CD4-positive, alpha-beta T cell (primary cell): ENCODE measurements around the gene TMEM100. TPM values are rescaled to one million over a fixed set of nuclear protein-coding genes. Genes with fewer than 3 reads are reported as not detected.

Experiments used
- ATAC-seq: fragments of 200-7000 bp; cut with Tn5 transposase; one replicate; pipeline ENCODE4 v1.10.0; 2022; ENCODE audit warnings: mild to moderate bottlenecking; ENCODE audit not compliant: poor library complexity
- CTCF ChIA-PET: fragments of 350-600 bp; sonication (Branson Sonifier 250); formaldehyde crosslinking; loops from one replicate; lab custom pipeline; 2021; ENCODE audit warnings: antibody characterized with exemption, inconsistent platforms; lab: Charles Lee
- POLR2A ChIA-PET: fragments of 350-600 bp; sonication (Branson Sonifier 250); formaldehyde crosslinking; loops from one replicate; lab custom pipeline; 2021; ENCODE audit warnings: antibody characterized with exemption, inconsistent platforms; lab: Charles Lee
- DNase-seq, 14 experiments: peaks; one replicate each; pipeline ENCODE4 v3.0.0-alpha.2; 2013 to 2020; ENCODE audit warnings: mixed read lengths in 2 of 14
- H3K27ac ChIP-seq, 2 donors: one replicate each; pipeline versions ENCODE4 v1.5.1 to v1.7.0; 2013; ENCODE audit warnings: low read length in 2 of 2, low read depth in 1 of 2, mild to moderate bottlenecking in 1 of 2
- H3K27me3 ChIP-seq, 2 experiments: 1 replicate in 1 of 2; 2 replicates in 1 of 2; pipeline versions ENCODE4 v1.6.1 to v1.7.0; 2013; ENCODE audit warnings: low read length in 2 of 2, control low read depth in 1 of 2, mild to moderate bottlenecking in 1 of 2, moderate library complexity in 1 of 2; ENCODE audit not compliant: insufficient read depth in 2 of 2, control insufficient read depth in 1 of 2
- H3K36me3 ChIP-seq: one replicate; pipeline ENCODE4 v1.6.1; 2013; ENCODE audit warnings: low read length, control low read depth; ENCODE audit not compliant: insufficient read depth
- H3K4me1 ChIP-seq: one replicate; pipeline ENCODE4 v1.6.1; 2013; ENCODE audit warnings: low read length, control low read depth; ENCODE audit not compliant: insufficient read depth
- H3K4me3 ChIP-seq: one replicate; pipeline ENCODE4 v1.5.1; 2013; ENCODE audit warnings: mild to moderate bottlenecking, low read length, moderate library complexity
- H3K9me3 ChIP-seq, 2 experiments: 1 replicate in 1 of 2; 2 replicates in 1 of 2; pipeline versions ENCODE4 v1.6.1 to v1.7.0; 2013; ENCODE audit warnings: low read length in 2 of 2, mild to moderate bottlenecking in 2 of 2, control low read depth in 1 of 2, moderate library complexity in 1 of 2; ENCODE audit not compliant: control insufficient read depth in 1 of 2, insufficient read depth in 1 of 2
- H3K27ac Mint-ChIP-seq: one replicate; pipeline ENCODE4 v1.8.0; 2020; ENCODE audit warnings: mixed read lengths
- H3K27me3 Mint-ChIP-seq: one replicate; pipeline ENCODE4 v1.8.0; 2021; ENCODE audit warnings: mixed read lengths
- H3K36me3 Mint-ChIP-seq: one replicate; pipeline ENCODE4 v1.8.0; 2021; ENCODE audit warnings: low read depth, mixed read lengths
- H3K4me1 Mint-ChIP-seq: one replicate; pipeline ENCODE4 v1.8.0; 2021; ENCODE audit warnings: low read depth, mixed read lengths
- H3K4me3 Mint-ChIP-seq: one replicate; pipeline ENCODE4 v1.8.0; 2020; ENCODE audit warnings: mild to moderate bottlenecking, mixed read lengths
- H3K9me3 Mint-ChIP-seq: one replicate; pipeline ENCODE4 v1.8.0; 2020; ENCODE audit warnings: mixed read lengths
- intact Hi-C, 2 experiments: fragments of 100-400 bp; cut with DNase I in 1 of 2; cut with micrococcal nuclease in 1 of 2; formaldehyde crosslinking; loops; one replicate each; pipeline versions ENCODE4 v1.15.1 to v1.9.0; 2023 to 2025; cut with DNase I, micrococcal nuclease
- total RNA-seq, 174 experiments: library from RNA in 2 of 174; stranded (reverse) in 2 of 174; gene quantifications; one replicate each; pipeline ENCODE4 v1.2.3 and lab custom pipeline; 2021 to 2026
- TF ChIP-seq, protein P1 (sequence below): fragments of 200-600 bp; IDR thresholded peaks from one replicate; pipeline ENCODE4 v1.8.0; 2022; ENCODE audit warnings: antibody characterized with exemption, mild to moderate bottlenecking

The TMEM100 gene
- total RNA-seq, 2 experiments from 2014 or later = not detected

GRCh38 chr17:55746466-55746865, 23.8 kb upstream of the TMEM100 start:
- CTCF ChIA-PET = no interaction called here
- H3K36me3 ChIP-seq = no peaks in the 10 kb centered on the region

DNA sequence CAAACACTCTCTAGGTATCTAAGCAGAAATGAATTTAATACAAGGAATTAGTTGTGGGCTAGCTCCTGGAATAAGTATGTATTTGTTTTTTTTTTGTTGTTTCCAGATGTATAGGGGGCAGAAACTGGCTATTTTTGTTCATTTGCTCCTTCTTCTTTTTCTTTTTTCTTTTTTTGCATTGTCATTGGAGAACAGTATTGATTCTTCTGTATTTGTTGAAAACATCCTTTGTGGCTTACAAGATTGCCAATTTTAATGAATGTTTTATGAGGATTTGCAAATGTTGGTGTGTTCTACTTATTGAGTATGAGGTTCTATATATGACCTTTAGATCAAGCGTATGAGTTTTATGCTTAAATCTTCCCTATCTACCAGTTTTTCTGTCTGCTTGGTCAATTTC, 22.6 kb upstream of the TMEM100 start:
- Histone ChIP-seq H3K4me1 (no peaks in the 10 kb centered on the region), H3K4me3 (no peak overlapping the region), H3K27ac (no peak overlapping the region), H3K27me3 (peaks cover 3 to 28% of the 10 kb centered on the region in 2 experiments), H3K36me3 (no peaks in the 10 kb centered on the region), H3K9me3 (no peaks in the 10 kb centered on the region)
- TF ChIP-seq, protein P1, sequence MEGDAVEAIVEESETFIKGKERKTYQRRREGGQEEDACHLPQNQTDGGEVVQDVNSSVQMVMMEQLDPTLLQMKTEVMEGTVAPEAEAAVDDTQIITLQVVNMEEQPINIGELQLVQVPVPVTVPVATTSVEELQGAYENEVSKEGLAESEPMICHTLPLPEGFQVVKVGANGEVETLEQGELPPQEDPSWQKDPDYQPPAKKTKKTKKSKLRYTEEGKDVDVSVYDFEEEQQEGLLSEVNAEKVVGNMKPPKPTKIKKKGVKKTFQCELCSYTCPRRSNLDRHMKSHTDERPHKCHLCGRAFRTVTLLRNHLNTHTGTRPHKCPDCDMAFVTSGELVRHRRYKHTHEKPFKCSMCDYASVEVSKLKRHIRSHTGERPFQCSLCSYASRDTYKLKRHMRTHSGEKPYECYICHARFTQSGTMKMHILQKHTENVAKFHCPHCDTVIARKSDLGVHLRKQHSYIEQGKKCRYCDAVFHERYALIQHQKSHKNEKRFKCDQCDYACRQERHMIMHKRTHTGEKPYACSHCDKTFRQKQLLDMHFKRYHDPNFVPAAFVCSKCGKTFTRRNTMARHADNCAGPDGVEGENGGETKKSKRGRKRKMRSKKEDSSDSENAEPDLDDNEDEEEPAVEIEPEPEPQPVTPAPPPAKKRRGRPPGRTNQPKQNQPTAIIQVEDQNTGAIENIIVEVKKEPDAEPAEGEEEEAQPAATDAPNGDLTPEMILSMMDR = no peak
- Mint-ChIP-seq H3K36me3 (no peaks in the 10 kb centered on the region), H3K9me3 (no peaks in the 10 kb centered on the region), H3K27ac (no peak overlapping the region), H3K27me3 (peaks cover 44% of the 10 kb centered on the region), H3K4me1 (no peaks in the 10 kb centered on the region), H3K4me3 (no peak overlapping the region)
- intact Hi-C loops = no loop called here
- ChIA-PET CTCF (interaction anchor here (1.6 kb wide), 1 partner anchor 27 kb away, joined by 4 read pairs; no protein-coding TSS in a partner anchor), POLR2A (no interaction called here)
- DNase-seq (no peak), ATAC-seq (no peak)

More at GRCh38 chr17:55746466-55746865, 23.8 kb upstream of the TMEM100 start:
- ATAC-seq (no peak), DNase-seq (no peak)
- Mint-ChIP-seq H3K27ac (no peak overlapping the region), H3K4me1 (peaks cover 9% of the 10 kb centered on the region), H3K36me3 (no peaks in the 10 kb centered on the region), H3K9me3 (no peaks in the 10 kb centered on the region), H3K4me3 (no peak overlapping the region), H3K27me3 (peaks cover 44% of the 10 kb centered on the region)
- peaks cover 3 to 28% of the 10 kb centered on the region in 2 experiments for H3K27me3 ChIP-seq
- TF ChIP-seq, protein P1 = no peak
- H3K27ac ChIP-seq = no peak overlapping the region
- intact Hi-C loops = no loop called here
- no peaks in the 10 kb centered on the region for H3K9me3 ChIP-seq
- H3K4me3 ChIP-seq = no peak overlapping the region
- H3K4me1 ChIP-seq = peaks cover 7% of the 10 kb centered on the region
- POLR2A ChIA-PET = interaction anchor here (0.6 kb wide), 1 partner anchor 214 kb away, joined by 3 read pairs; no protein-coding TSS in a partner anchor

DNA sequence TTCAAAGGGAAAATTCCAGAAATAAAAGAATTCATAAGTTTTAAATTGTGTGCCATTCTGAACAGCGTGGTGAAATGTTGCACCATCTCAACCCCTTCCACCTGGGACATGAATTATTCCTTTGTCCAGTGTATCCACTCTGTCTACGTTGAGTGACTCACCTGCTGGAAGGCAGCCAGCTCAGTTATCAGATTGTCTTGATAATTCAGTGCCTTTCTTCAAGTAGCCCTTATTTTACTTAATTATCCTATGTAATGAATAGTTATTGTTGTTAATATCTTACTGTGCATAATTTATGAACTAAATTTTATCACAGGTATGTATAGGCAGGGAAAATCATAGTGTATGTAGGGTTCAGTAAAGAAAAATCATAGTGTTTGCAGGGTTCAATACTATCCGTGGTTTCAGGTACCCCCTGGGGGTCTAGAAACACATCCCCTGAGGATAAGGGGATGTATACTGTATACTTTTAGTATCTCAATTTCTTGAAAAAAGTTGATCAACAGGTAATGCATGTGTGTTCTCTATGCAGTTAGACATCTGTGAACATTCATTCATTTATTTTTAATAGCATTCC, 20.5 kb upstream of the TMEM100 start:
- intact Hi-C loops = no loop called here
- no peaks in the 10 kb centered on the region for H3K9me3 Mint-ChIP-seq

More for the DNA sequence above, 20.5 kb upstream of the TMEM100 start:
- Mint-ChIP-seq H3K36me3 (no peaks in the 10 kb centered on the region), H3K4me3 (no peak overlapping the region), H3K27ac (no peak overlapping the region), H3K4me1 (no peaks in the 10 kb centered on the region), H3K27me3 (peaks cover 38% of the 10 kb centered on the region)
- ATAC-seq (no peak), DNase-seq (no peak)
- POLR2A ChIA-PET = no interaction called here
- Histone ChIP-seq H3K27me3 (peaks cover 3 to 25% of the 10 kb centered on the region in 2 experiments), H3K9me3 (no peaks in the 10 kb centered on the region), H3K36me3 (no peaks in the 10 kb centered on the region), H3K27ac (no peak overlapping the region), H3K4me1 (no peaks in the 10 kb centered on the region), H3K4me3 (no peak overlapping the region)
- CTCF ChIA-PET = no interaction called here
- TF ChIP-seq, protein P1 = no peak
